ENCODE data around the gene RAB35. TPM values are rescaled to one million over a fixed set of nuclear protein-coding genes. Genes with fewer than 3 reads are reported as not detected.

Gene RAB35
- total RNA-seq, 1 donor from 2014 or later: 44.4 TPM

- Mint-ChIP-seq H3K27ac (ENCODE audit: unreplicated experiment) (no peak overlapping the region), H3K36me3 (ENCODE audit: low read depth) (peaks cover 10% of the 10 kb centered on the region), H3K4me3 (ENCODE audit: unreplicated experiment) (no peak overlapping the region), H3K4me1 (ENCODE audit: low read depth) (peaks cover 8% of the 10 kb centered on the region), H3K9me3 (ENCODE audit: low read depth) (no peaks in the 10 kb centered on the region), H3K27me3 (ENCODE audit: low read depth) (no peaks in the 10 kb centered on the region)
- DNase-seq (ENCODE audit: low spot score): no peak
- TF ChIP-seq CTCF (IDR thresholded peaks at IDR 0.05): no peak
These were observed 15.9 kb downstream of the RAB35 start for GRCh38 chr12:120100630-120101029.

- peaks cover 9% of the 10 kb centered on the region for H3K36me3 Mint-ChIP-seq (ENCODE audit: low read depth)
- no peak for TF ChIP-seq CTCF (IDR thresholded peaks at IDR 0.05)
- no peak overlapping the region for H3K27ac Mint-ChIP-seq (ENCODE audit: unreplicated experiment)
- H3K4me3 Mint-ChIP-seq (ENCODE audit: unreplicated experiment): no peak overlapping the region
- no peak for DNase-seq (ENCODE audit: low spot score)
- H3K9me3 Mint-ChIP-seq (ENCODE audit: low read depth): no peaks in the 10 kb centered on the region
- no peaks in the 10 kb centered on the region for H3K27me3 Mint-ChIP-seq (ENCODE audit: low read depth)
- H3K4me1 Mint-ChIP-seq (ENCODE audit: low read depth): peaks cover 3% of the 10 kb centered on the region
These were observed 16.8 kb downstream of the RAB35 start for GRCh38 chr12:120099738-120100137.

- H3K36me3 Mint-ChIP-seq (ENCODE audit: low read depth): peaks cover 9% of the 10 kb centered on the region
- no peak overlapping the region for H3K4me3 Mint-ChIP-seq (ENCODE audit: unreplicated experiment)
- H3K27me3 Mint-ChIP-seq (ENCODE audit: low read depth): no peaks in the 10 kb centered on the region
- TF ChIP-seq CTCF (IDR thresholded peaks at IDR 0.05): no peak
- no peak overlapping the region for H3K27ac Mint-ChIP-seq (ENCODE audit: unreplicated experiment)
- no peak for DNase-seq (ENCODE audit: low spot score)
- no peaks in the 10 kb centered on the region for H3K9me3 Mint-ChIP-seq (ENCODE audit: low read depth)
- H3K4me1 Mint-ChIP-seq (ENCODE audit: low read depth): peaks cover 2% of the 10 kb centered on the region
These were observed 17.6 kb downstream of the RAB35 start for GRCh38 chr12:120098756-120099470.

GRCh38 chr12:120096671-120097202 is 19.8 kb downstream of the RAB35 start:
- Mint-ChIP-seq H3K4me1 (ENCODE audit: low read depth) (peaks cover 2% of the 10 kb centered on the region), H3K27me3 (ENCODE audit: low read depth) (no peaks in the 10 kb centered on the region), H3K36me3 (ENCODE audit: low read depth) (peaks cover 8% of the 10 kb centered on the region), H3K4me3 (ENCODE audit: unreplicated experiment) (no peak overlapping the region), H3K27ac (ENCODE audit: unreplicated experiment) (no peak overlapping the region), H3K9me3 (ENCODE audit: low read depth) (no peaks in the 10 kb centered on the region)
- no peak for DNase-seq (ENCODE audit: low spot score)
- TF ChIP-seq CTCF (IDR thresholded peaks at IDR 0.05): no peak

- Mint-ChIP-seq H3K4me1 (ENCODE audit: low read depth) (peaks cover 4% of the 10 kb centered on the region), H3K27ac (ENCODE audit: unreplicated experiment) (no peak overlapping the region)
These were observed 20.8 kb downstream of the RAB35 start for GRCh38 chr12:120095736-120096135.

More at GRCh38 chr12:120095736-120096135, 20.8 kb downstream of the RAB35 start:
- TF ChIP-seq CTCF (IDR thresholded peaks at IDR 0.05): no peak
- no peaks in the 10 kb centered on the region for H3K9me3 Mint-ChIP-seq (ENCODE audit: low read depth)
- no peak for DNase-seq (ENCODE audit: low spot score)
- H3K36me3 Mint-ChIP-seq (ENCODE audit: low read depth): peaks cover 14% of the 10 kb centered on the region
- no peak overlapping the region for H3K4me3 Mint-ChIP-seq (ENCODE audit: unreplicated experiment)
- no peaks in the 10 kb centered on the region for H3K27me3 Mint-ChIP-seq (ENCODE audit: low read depth)
